GDM1 (cell line): Measurements from ENCODE around the gene DCLK1.
"Not testable (repeated sequence)": the region's sequence is repeated elsewhere in the genome, so short reads cannot be mapped to it uniquely, and the experiment has no call there.

Experiments used
- DNase-seq: peaks from one replicate; lab custom pipeline; 2025; lab: John Stamatoyannopoulos, UW

DCLK1 gene

GRCh38 chr13:36130552-36131221 lies 495 bp downstream of the DCLK1 start:
- no peak for DNase-seq

DNA sequence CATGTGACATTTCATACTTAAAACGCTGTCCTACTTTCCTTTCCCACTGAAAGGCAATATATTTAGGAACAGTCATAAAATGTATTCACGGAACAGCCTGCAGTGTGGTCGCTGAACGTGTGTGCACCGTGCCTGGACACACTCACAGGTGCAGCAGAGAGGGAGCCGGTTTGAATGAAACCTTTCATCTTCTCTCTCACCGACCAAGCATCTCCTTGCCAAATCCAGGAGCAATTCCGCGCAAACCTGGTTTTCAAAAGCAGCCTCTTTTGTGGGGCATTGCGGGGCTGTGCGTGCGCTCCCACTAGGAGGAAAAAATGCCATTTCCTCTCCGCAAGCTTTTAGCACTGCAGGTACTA lies 1.0 kb downstream of the DCLK1 start:
- DNase-seq, result no peak

GRCh38 chr13:36129539-36129938 lies 1.6 kb downstream of the DCLK1 start:
- DNase-seq, result no peak

DNA sequence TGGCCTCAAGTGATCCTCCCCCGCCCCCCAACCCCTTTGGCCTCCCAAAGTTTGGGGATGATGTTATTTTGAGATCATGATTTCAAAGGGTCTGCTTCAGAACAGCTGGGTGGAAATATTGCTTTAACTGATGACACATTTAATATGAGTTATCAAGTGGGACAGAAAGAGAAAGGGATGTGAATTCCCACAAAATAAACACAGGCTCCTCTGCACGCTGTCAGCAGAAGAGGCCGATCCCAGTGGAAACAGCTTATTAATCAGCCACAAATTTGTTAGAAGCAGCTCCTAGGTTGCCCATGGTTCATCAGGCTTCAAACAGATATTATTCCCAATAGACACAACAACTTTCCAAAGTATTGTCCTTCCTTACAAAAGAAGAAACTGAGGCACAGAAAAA lies 4.7 kb downstream of the DCLK1 start:
- DNase-seq, result no peak

DNA sequence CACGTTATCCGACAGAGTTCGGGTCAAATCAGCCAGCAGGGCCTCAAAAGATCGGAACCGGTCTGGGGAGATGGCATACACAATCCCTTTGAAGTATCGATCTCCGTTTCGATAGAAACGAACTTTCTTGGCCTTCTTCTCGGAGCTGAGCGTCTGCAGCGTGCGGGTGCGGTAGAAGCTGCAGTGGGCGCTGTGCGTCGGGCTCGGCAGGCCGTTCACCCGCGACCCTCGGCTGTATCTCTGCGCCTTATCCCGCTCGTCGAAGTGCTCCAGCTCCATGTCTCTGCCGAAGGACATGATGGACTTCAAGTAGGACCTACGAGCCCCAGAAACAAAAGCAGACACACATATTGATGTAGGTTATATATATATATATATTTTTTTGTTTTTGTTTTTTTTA lies 5.3 kb downstream of the DCLK1 start:
- no peak for DNase-seq

GRCh38 chr13:36124236-36124822 lies 6.9 kb downstream of the DCLK1 start:
- no peak for DNase-seq

DNA sequence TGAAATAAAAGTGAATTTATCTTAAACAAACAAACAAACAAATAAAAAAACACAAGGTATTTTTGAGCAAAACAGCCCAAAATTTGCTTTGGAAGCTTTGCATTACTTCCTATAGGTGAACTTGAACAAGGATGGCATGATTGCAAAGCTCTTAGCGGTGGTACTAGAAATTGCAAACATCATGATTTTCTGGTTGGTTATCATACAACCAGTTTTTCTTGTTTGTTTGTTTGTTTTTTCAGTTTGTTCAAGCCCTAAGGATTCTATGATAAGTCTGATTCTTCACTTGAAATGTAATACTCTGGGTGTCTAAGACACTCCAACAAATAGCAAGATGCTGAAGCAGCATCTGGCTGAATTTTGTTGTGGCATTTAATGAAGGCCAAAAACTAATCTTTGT lies 15.9 kb downstream of the DCLK1 start:
- DNase-seq, result no peak

GRCh38 chr13:36114233-36114632 lies 16.9 kb downstream of the DCLK1 start:
- no peak for DNase-seq

DNA sequence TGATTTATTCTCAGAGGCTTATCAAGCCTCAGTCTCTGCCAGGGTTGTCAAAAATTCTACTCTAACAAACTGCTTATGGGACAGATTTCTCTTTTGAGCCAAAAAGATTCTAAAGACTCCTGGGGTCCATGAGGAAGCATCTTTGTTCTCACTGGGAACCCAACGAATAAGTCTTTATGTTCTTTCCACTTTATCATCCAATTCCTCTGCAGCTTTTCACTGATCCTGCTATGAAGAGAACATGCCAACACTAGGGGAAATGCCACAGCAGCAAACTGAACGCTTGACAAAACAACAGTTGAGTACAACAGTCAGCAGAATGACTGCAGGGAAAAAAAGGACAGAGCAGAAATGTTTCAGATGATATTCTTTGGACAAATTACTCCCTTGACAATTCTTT lies 22.2 kb downstream of the DCLK1 start:
- no peak for DNase-seq

GRCh38 chr13:36108342-36108741 lies 22.8 kb downstream of the DCLK1 start:
- DNase-seq, result no peak

DNA sequence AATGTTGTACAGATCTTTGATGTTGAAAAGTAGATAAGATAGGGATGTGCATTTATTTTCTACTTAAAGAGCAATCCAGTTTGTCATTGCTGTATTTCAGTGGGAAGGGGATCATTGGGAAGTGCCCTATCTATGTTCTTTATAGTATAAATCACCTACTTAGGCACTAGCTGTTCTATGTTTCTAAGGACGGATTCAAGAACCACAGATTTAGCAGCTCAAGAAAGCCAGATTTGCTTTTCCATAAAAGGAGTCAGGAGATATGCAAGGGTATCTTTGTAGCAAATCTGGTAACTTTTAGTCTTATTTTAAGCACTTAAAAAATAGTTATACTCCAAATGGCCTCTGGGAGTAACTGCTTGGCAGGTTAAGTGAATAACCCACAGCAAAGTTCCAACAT lies 23.7 kb downstream of the DCLK1 start:
- no peak for DNase-seq

- DNase-seq, result no peak
Observed at GRCh38 chr13:36105726-36106125, 25.5 kb downstream of the DCLK1 start.

DNA sequence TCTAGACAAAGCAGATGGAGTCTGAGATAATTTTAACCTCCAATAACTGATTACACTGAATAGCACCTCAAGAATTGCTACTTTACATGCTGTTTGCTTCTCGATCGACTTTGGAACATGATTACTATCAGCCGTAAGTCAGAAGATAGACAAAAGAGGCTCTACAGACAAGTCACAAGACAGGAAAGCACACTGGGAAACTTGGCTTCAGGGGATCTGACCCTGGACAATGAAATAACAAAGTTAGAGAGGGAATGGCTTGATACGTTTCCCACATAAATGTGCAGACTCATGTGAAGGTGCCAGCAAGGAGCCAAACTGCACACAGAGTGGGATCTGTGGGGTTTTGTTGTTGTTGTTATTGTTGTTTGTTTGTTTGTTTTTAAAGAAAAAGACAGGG lies 28.5 kb downstream of the DCLK1 start:
- DNase-seq, result no peak

DNA sequence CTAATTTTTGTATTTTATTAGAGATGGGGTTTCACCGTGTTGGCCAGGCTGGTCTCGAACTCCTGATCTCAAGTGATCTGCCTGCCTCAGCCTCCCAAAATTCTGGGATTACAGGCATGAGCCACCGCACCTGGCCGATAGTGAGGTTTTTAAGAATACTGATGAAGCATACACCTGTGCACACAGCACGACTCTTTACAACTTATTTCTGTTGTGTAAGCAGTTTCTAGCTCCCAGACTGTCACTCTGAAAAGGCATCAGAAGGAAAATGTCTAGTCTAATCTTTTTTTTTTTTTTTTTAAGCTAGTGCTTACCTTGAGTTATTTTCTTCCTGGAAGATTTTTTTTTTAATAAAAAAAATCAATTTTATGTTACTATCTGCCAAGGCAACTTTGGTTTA lies 29.3 kb downstream of the DCLK1 start:
- not testable (repeated sequence) for DNase-seq

- DNase-seq, result no peak
Observed at GRCh38 chr13:36101157-36101556, 30.0 kb downstream of the DCLK1 start.

- no peak for DNase-seq
Observed at GRCh38 chr13:36098080-36098479, 33.1 kb downstream of the DCLK1 start.

- no peak for DNase-seq
Observed at GRCh38 chr13:36096461-36097416, 34.4 kb downstream of the DCLK1 start.

DNA sequence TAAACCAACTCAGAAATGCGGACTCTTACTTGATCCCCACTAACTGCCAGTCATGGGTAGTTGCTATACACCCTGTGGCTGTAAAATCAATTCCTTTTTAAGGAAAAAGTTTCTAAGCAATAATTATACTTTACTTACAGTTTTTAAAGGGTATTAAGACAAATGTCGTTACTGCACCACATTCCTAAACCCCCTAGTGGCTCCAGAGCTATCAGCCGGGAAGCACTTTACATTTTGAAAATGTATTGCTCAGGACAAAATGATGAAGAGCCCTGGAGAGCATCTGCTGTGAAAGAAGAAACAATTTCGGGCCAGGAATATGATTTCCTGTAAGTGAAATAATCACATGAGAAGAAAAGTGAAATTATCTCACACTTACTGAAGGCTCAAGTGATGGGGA lies 36.7 kb downstream of the DCLK1 start:
- no peak for DNase-seq

DNA sequence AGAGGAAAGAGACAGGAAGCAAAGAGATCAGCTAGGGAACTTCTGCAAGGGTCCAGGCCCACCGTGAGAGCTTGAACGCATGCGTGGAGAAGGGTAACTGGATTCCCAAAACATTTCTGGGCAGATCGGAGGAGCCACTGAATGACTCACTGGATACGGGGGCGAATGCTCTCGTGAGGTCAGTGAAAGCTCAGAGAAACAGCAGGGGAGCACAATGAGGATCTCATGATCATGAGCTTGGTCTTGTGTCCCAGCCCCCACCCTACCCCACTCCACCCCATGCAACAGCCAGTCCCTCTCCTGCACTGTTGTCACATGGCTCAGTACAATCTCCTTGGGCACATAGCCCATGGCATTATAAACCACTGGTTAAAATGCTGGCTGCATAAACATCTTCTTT lies 40.6 kb downstream of the DCLK1 start:
- DNase-seq, result no peak

- no peak for DNase-seq
Observed at GRCh38 chr13:36089130-36089647, 42.0 kb downstream of the DCLK1 start.

DNA sequence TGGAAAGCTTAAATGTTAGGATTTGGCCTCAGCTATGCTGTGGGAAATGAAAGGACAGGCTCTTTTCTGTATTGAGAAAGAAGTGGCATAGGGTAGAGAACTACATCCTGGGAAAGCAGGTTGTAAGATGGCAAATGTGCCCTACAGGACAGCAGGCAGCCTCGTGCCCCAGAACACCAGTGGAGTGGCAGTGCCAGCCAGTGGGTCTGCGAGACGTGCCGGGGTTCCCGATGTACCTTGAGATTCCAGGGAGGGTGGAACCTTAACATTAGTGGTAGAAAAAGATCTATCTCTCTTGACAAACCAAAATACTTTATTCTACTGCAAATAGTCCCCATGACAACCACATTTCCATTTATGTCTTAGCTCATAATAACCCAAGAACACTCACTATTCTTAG lies 42.7 kb downstream of the DCLK1 start:
- no peak for DNase-seq

DNA sequence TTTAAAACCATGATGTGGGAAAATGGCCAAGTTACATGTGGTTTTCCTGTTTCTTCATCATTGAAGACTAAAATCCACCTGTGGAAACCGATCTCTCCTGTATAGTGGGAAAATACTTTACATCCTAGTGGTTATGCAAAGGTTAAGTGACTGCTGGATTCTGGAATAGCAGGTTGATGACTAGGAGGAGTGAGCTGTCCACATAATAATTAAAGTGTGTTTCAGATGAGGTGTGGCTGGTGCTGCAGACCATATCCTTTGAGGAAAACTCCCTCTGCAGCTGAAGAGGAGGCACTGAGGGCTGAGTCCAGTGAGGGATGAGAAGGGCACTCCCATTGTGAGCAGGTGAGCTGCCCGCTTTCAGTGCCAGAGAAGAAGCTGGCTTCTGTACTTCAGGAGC lies 43.2 kb downstream of the DCLK1 start:
- no peak for DNase-seq

DNA sequence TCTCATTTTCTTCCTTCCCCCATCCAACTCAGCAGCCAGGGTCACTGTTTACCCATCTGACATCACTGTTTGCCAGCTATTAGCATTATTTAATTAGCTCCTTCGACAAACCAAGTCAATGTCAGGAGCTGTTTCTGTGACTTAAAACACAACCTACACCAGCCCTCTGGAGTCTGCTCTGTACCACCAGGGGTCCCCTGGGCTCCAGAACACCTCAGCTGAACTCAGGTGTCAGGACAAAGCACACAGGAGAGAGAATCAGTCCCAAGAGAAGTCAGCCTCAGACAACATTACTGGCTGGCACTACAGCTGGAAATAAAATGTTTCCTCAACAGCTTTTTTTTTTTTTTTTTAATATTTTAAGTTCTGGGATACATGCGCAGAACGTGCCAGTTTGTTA lies 45.1 kb downstream of the DCLK1 start:
- DNase-seq, result no peak
